WTC11 (cell line): ENCODE data around the gene STAC.

Experiments
- ATF6 ChIP-seq: sonication (generic); formaldehyde crosslinking; IDR thresholded peaks from 2 replicates; pipeline ENCODE4 v1.8.1; 2023; ENCODE audit warnings: mild to moderate bottlenecking, missing genetic modification reagents
- CREB1 ChIP-seq: sonication (generic); formaldehyde crosslinking; IDR thresholded peaks from 2 replicates; pipeline ENCODE4 v1.8.0; 2023; ENCODE audit warnings: mild to moderate bottlenecking, missing genetic modification reagents
- CTCF ChIP-seq: fragments of 200-600 bp; IDR thresholded peaks from 2 replicates; pipeline ENCODE4 v1.8.0; 2022; ENCODE audit warnings: antibody characterized with exemption
- E2F4 ChIP-seq: sonication (generic); formaldehyde crosslinking; IDR thresholded peaks from 2 replicates; pipeline ENCODE4 v1.8.1; 2022; ENCODE audit warnings: low read depth, mild to moderate bottlenecking, moderate library complexity, missing genetic modification reagents, borderline replicate concordance
- FOXP4 ChIP-seq: sonication (generic); formaldehyde crosslinking; IDR thresholded peaks from 2 replicates; pipeline ENCODE4 v1.8.0; 2022; ENCODE audit warnings: mild to moderate bottlenecking, missing genetic modification reagents
- HMGXB4 ChIP-seq: sonication (generic); formaldehyde crosslinking; IDR thresholded peaks from 2 replicates; pipeline ENCODE4 v1.8.1; 2023; ENCODE audit warnings: mild to moderate bottlenecking, moderate library complexity, missing genetic modification reagents
- MAX ChIP-seq: sonication (generic); formaldehyde crosslinking; IDR thresholded peaks from 2 replicates; pipeline ENCODE4 v1.8.0; 2022; ENCODE audit warnings: mild to moderate bottlenecking, missing genetic modification reagents
- MLX ChIP-seq: sonication (generic); formaldehyde crosslinking; IDR thresholded peaks from 2 replicates; pipeline ENCODE4 v1.8.1; 2023; ENCODE audit warnings: mild to moderate bottlenecking, missing genetic modification reagents, moderate library complexity
- PRDM15 ChIP-seq: sonication (generic); formaldehyde crosslinking; IDR thresholded peaks from 2 replicates; pipeline ENCODE4 v1.8.0; 2022; ENCODE audit warnings: missing genetic modification reagents
- SP1 ChIP-seq: sonication (generic); formaldehyde crosslinking; conservative IDR thresholded peaks from 2 replicates; pipeline ENCODE4 v1.8.1; 2022; ENCODE audit warnings: missing genetic modification reagents
- STAT6 ChIP-seq: sonication (generic); formaldehyde crosslinking; conservative IDR thresholded peaks from 2 replicates; pipeline ENCODE4 v1.8.1; 2023; ENCODE audit warnings: mild to moderate bottlenecking, low read depth, missing genetic modification reagents, moderate library complexity
- USF1 ChIP-seq: sonication (generic); formaldehyde crosslinking; IDR thresholded peaks from 2 replicates; pipeline ENCODE4 v1.8.0; 2022; ENCODE audit warnings: mild to moderate bottlenecking, missing genetic modification reagents
- ZBTB43 ChIP-seq: sonication (generic); formaldehyde crosslinking; IDR thresholded peaks from 2 replicates; pipeline ENCODE4 v1.8.1; 2023; ENCODE audit warnings: mild to moderate bottlenecking, missing genetic modification reagents
- ZNF263 ChIP-seq: sonication (generic); formaldehyde crosslinking; IDR thresholded peaks from 2 replicates; pipeline ENCODE4 v1.8.1; 2022; ENCODE audit warnings: low read depth, mild to moderate bottlenecking, moderate library complexity, missing genetic modification reagents

- TF ChIP-seq STAT6 (CRISPR knock-in tag) (no peak), CTCF (0 out of 2 replicates have a peak, but pooled peaks have one; percentile 14), HMGXB4 (CRISPR knock-in tag) (no peak), SP1 (CRISPR knock-in tag) (no peak), FOXP4 (CRISPR knock-in tag) (no peak), ATF6 (CRISPR knock-in tag) (no peak), PRDM15 (CRISPR knock-in tag) (no peak), MLX (CRISPR knock-in tag) (no peak), MAX (CRISPR knock-in tag) (no peak), USF1 (CRISPR knock-in tag) (no peak), E2F4 (no peak), ZNF263 (CRISPR knock-in tag) (no peak), CREB1 (CRISPR knock-in tag) (no peak), ZBTB43 (CRISPR knock-in tag) (no peak)
Observed at GRCh38 chr3:36408146-36408545, 27.8 kb downstream of the STAC start.
